ENCODE data around the gene LRRC28.
A peak's percentile ranks its signal among the peaks of the same experiment; 100 is the strongest.

Gene LRRC28

GRCh38 chr15:99326235-99326634, 75.0 kb downstream of the LRRC28 start:
- DNase-seq, result peak; percentile 24
- in situ Hi-C loops (cut with HindIII; ENCODE audit: low pct_ligation_motif_present, low pct_unique_long_range_greater_than_20kb, low sequenced_read_pairs), result no loop called here

- in situ Hi-C loops (cut with HindIII; ENCODE audit: low pct_ligation_motif_present, low pct_unique_long_range_greater_than_20kb, low sequenced_read_pairs), result no loop called here
- no peak for DNase-seq
Measured at GRCh38 chr15:99328106-99329072, 77.1 kb downstream of the LRRC28 start.

DNA sequence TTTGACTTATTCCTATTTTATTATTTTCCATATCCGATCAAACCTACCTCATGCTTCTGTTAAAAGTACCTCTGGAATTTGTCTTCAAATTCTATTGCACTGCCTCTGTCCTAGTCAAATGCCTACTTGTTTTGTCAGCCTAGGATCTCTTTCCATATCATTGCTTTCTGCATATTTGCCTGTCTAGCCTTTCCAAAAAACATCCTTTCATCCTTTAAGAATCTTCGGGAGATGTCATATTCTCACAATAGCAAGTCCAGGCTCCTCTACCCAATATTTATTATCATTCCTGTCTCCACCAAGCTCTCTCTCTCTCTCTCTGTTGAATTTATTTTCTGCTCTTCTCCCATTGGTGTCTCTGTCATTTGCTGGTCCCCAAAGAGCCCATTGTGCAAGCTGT, 80.1 kb downstream of the LRRC28 start:
- DNase-seq, result no peak
- in situ Hi-C loops (cut with HindIII; ENCODE audit: low pct_ligation_motif_present, low pct_unique_long_range_greater_than_20kb, low sequenced_read_pairs), result no loop called here

GRCh38 chr15:99333413-99333812, 82.1 kb downstream of the LRRC28 start:
- DNase-seq, result no peak
- in situ Hi-C loops (cut with HindIII; ENCODE audit: low pct_ligation_motif_present, low pct_unique_long_range_greater_than_20kb, low sequenced_read_pairs), result no loop called here

GRCh38 chr15:99333981-99334380, 82.7 kb downstream of the LRRC28 start:
- in situ Hi-C loops (cut with HindIII; ENCODE audit: low pct_ligation_motif_present, low pct_unique_long_range_greater_than_20kb, low sequenced_read_pairs), result no loop called here
- DNase-seq, result no peak

DNA sequence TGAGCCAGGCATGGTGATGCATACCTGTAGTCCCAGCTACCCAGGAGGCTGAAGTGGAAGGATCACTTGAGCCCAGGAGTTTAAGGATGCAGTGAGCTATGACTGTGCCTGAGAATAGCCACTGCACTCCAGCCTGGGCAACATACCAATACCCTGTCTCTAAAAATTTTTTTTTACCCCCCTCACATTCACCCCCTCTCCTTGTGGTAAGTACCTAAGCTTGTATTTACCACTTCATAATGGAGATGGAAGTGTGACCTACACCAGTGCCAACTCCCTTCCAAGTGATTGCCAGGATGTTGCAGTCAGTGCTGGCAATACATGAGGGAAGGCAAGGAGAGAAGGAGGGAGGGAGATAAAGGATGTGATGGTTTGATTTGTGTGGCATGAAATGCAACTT, 84.2 kb downstream of the LRRC28 start:
- in situ Hi-C loops (cut with HindIII; ENCODE audit: low pct_ligation_motif_present, low pct_unique_long_range_greater_than_20kb, low sequenced_read_pairs), result no loop called here
- no peak for DNase-seq

- in situ Hi-C loops (cut with HindIII; ENCODE audit: low pct_ligation_motif_present, low pct_unique_long_range_greater_than_20kb, low sequenced_read_pairs), result no loop called here
- no peak for DNase-seq
Measured at GRCh38 chr15:99336794-99337193, 85.5 kb downstream of the LRRC28 start.

- DNase-seq, result no peak
- in situ Hi-C loops (cut with HindIII; ENCODE audit: low pct_ligation_motif_present, low pct_unique_long_range_greater_than_20kb, low sequenced_read_pairs), result no loop called here
Measured at GRCh38 chr15:99340347-99340746, 89.1 kb downstream of the LRRC28 start.

GRCh38 chr15:99341786-99342185, 90.5 kb downstream of the LRRC28 start:
- in situ Hi-C loops (cut with HindIII; ENCODE audit: low pct_ligation_motif_present, low pct_unique_long_range_greater_than_20kb, low sequenced_read_pairs), result no loop called here
- no peak for DNase-seq

GRCh38 chr15:99343208-99343607, 91.9 kb downstream of the LRRC28 start:
- in situ Hi-C loops (cut with HindIII; ENCODE audit: low pct_ligation_motif_present, low pct_unique_long_range_greater_than_20kb, low sequenced_read_pairs), result no loop called here
- no peak for DNase-seq

- DNase-seq, result peak; percentile 9
- in situ Hi-C loops (cut with HindIII; ENCODE audit: low pct_ligation_motif_present, low pct_unique_long_range_greater_than_20kb, low sequenced_read_pairs), result no loop called here
Measured at GRCh38 chr15:99343881-99344551, 92.7 kb downstream of the LRRC28 start.

- DNase-seq, result no peak
- in situ Hi-C loops (cut with HindIII; ENCODE audit: low pct_ligation_motif_present, low pct_unique_long_range_greater_than_20kb, low sequenced_read_pairs), result no loop called here
Measured at GRCh38 chr15:99344639-99345038, 93.4 kb downstream of the LRRC28 start.

DNA sequence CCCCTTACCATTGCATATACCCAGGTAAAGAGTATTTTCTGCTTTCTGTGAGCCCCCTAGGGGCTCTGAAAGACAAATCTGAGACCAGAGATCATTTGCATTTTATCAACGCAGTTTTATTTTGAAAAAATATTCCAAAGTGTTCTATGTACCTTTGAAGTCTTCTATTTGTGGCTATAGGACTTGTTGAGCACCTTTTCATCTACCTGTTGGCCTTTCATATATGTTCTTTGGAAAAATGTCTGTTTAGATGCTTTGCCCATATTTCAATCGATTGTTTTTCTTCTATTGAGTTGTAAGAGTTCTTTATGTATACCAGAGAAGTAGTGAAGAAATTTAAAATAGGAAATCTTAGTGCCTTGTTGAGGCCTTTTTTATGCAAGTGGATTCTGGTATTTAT, 94.0 kb downstream of the LRRC28 start:
- DNase-seq, result no peak
- in situ Hi-C loops (cut with HindIII; ENCODE audit: low pct_ligation_motif_present, low pct_unique_long_range_greater_than_20kb, low sequenced_read_pairs), result no loop called here

- no peak for DNase-seq
- in situ Hi-C loops (cut with HindIII; ENCODE audit: low pct_ligation_motif_present, low pct_unique_long_range_greater_than_20kb, low sequenced_read_pairs), result no loop called here
Measured at GRCh38 chr15:99345832-99346462, 94.7 kb downstream of the LRRC28 start.

DNA sequence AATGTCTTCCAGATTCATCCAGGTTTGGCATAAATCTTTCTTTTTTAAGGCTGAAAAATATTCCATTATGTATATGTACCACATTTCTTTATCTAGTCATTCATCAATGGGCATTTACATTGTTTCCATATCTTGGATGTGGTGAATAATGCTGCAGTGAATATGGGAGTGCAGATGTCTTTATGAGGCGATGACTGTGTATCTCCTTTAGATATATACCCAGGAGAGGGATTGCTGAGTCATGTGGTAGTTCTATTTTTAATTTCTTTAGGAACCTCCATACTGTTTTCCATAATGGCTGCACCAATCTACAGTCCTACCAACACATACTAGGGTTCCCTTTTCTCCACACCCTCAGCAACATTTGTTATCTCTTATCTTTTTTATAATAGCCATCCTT, 96.3 kb downstream of the LRRC28 start:
- no peak for DNase-seq
- in situ Hi-C loops (cut with HindIII; ENCODE audit: low pct_ligation_motif_present, low pct_unique_long_range_greater_than_20kb, low sequenced_read_pairs), result no loop called here

GRCh38 chr15:99348412-99348811, 97.1 kb downstream of the LRRC28 start:
- no peak for DNase-seq
- in situ Hi-C loops (cut with HindIII; ENCODE audit: low pct_ligation_motif_present, low pct_unique_long_range_greater_than_20kb, low sequenced_read_pairs), result no loop called here

GRCh38 chr15:99350408-99350807, 99.1 kb downstream of the LRRC28 start:
- in situ Hi-C loops (cut with HindIII; ENCODE audit: low pct_ligation_motif_present, low pct_unique_long_range_greater_than_20kb, low sequenced_read_pairs), result no loop called here
- DNase-seq, result no peak

DNA sequence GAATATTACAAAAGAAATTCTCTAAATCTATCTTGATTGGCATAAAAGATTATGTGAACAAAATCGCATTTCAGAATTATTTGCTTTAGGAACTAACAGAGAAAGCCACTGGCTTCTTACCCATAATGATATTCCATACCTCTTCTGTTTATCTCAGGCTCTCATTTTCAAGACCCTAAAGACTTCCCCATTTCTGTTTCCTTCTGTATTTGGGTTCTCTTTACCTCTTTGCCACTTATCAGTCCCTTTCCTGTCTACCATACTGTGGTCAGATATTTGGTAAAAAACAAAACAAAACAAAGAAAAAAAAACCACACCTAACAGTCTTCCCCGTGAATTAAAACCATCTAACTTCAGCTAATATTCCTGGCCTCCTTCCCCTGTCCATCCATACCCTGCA, 108.5 kb downstream of the LRRC28 start:
- in situ Hi-C loops (cut with HindIII; ENCODE audit: low pct_ligation_motif_present, low pct_unique_long_range_greater_than_20kb, low sequenced_read_pairs), result no loop called here
- no peak for DNase-seq

- in situ Hi-C loops (cut with HindIII; ENCODE audit: low pct_ligation_motif_present, low pct_unique_long_range_greater_than_20kb, low sequenced_read_pairs), result no loop called here
- DNase-seq, result no peak
Measured at GRCh38 chr15:99361545-99362185, 110.4 kb downstream of the LRRC28 start.
